Measurements from ENCODE around the gene KCNK17. TPM values are rescaled to one million over a fixed set of nuclear protein-coding genes. Genes with fewer than 3 reads are reported as not detected.

Gene KCNK17
- total RNA-seq, 6 donors from 2014 or later = 0.61 to 7.7 (median 2.8) TPM

DNA sequence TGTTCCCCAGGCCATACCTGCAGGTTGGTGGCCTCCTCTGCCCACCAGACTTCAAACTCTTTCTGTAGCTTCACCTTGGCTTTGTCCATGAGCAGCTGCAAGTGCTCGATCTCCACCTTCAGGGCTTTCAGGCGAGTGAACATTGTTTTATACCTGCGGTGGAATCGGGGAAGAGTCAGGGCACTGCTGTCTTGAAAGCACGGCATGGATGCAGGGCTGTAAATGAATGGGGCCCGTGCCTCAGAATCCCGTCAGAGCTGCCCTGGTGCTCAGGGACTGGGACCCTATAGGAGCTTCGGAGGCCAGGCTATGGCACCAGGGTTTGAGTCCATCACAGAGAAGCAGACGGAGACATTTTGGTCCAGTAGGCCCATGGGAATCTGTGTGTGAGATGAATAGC, 46.2 kb upstream of the KCNK17 start:
- Histone ChIP-seq H3K9me3 (no peaks in the 10 kb centered on the region), H3K4me3 (no peak overlapping the region), H3K4me1 (peaks cover 0 to 12% (median 9%) of the 10 kb centered on the region in 4 donors), H3K27ac (no peak overlapping the region), H3K27me3 (no peaks in the 10 kb centered on the region), H3K36me3 (no peaks in the 10 kb centered on the region)
- DNase-seq (no peak), ATAC-seq (ENCODE audit: low FRiP score in 2 of 2) (no peak)
- TF ChIP-seq POLR2A (IDR thresholded peaks at IDR 0.05) (no peak), EP300 (IDR thresholded peaks at IDR 0.05) (no peak), POLR2AphosphoS5 (IDR thresholded peaks at IDR 0.05) (no peak)
- TF ChIP-seq, protein P1, sequence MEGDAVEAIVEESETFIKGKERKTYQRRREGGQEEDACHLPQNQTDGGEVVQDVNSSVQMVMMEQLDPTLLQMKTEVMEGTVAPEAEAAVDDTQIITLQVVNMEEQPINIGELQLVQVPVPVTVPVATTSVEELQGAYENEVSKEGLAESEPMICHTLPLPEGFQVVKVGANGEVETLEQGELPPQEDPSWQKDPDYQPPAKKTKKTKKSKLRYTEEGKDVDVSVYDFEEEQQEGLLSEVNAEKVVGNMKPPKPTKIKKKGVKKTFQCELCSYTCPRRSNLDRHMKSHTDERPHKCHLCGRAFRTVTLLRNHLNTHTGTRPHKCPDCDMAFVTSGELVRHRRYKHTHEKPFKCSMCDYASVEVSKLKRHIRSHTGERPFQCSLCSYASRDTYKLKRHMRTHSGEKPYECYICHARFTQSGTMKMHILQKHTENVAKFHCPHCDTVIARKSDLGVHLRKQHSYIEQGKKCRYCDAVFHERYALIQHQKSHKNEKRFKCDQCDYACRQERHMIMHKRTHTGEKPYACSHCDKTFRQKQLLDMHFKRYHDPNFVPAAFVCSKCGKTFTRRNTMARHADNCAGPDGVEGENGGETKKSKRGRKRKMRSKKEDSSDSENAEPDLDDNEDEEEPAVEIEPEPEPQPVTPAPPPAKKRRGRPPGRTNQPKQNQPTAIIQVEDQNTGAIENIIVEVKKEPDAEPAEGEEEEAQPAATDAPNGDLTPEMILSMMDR (IDR thresholded peaks at IDR 0.05) = no peak
- 88 to 90% methylated on average over 9 of the region's 9 CpGs for WGBS, 2 donors

DNA sequence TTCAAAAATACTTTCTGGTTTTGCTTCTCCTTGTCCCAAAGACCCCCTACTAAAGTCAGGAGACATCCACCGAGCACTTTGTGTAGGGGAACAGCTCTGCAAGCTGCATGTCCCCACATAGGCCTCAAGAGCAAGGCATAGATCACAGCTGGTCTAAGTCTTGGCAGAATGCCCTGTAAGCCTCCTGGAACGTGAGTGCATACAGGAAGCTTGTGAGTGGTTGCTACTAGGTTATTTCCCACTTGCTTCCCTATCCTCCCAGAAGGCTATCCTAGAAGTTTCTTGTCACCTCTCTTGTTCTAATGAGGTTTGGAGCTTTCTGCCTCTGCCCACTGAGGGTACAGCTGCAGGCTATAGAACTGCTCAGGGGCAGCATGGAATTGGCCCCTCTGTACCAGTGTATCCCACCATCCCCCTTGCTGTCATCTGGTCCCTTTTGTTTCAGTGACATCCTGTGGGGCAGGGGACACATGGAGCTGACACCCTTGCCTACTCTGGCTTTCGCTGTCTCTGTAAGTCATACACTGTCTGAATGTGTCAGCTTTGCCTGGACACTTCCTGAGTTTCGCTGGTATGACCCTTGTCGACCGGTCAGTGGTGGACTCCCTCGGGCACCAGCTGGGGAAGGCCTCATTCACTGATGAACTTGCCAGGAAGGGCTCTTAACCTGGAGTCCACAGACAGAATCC, 43.9 kb upstream of the KCNK17 start:
- ATAC-seq (ENCODE audit: low FRiP score in 2 of 2) (peak in 1 of 2 donors; percentile 18), DNase-seq (peak in 1 of 2 donors; percentile 59)
- 64 to 79% methylated on average over 6 to 7 of the region's 7 CpGs for WGBS, 2 donors
- H3K9me3 ChIP-seq = no peaks in the 10 kb centered on the region
- no peak for TF ChIP-seq POLR2A (IDR thresholded peaks at IDR 0.05)
- TF ChIP-seq POLR2AphosphoS5 (IDR thresholded peaks at IDR 0.05) = no peak
- TF ChIP-seq EP300 (IDR thresholded peaks at IDR 0.05) = no peak
- TF ChIP-seq, protein P1 (IDR thresholded peaks at IDR 0.05) = no peak
- H3K27me3 ChIP-seq = no peaks in the 10 kb centered on the region
- H3K27ac ChIP-seq = no peak overlapping the region
- H3K4me3 ChIP-seq = no peak overlapping the region
- H3K36me3 ChIP-seq = no peaks in the 10 kb centered on the region
- peaks cover 0 to 12% (median 9%) of the 10 kb centered on the region in 4 donors for H3K4me1 ChIP-seq

DNA sequence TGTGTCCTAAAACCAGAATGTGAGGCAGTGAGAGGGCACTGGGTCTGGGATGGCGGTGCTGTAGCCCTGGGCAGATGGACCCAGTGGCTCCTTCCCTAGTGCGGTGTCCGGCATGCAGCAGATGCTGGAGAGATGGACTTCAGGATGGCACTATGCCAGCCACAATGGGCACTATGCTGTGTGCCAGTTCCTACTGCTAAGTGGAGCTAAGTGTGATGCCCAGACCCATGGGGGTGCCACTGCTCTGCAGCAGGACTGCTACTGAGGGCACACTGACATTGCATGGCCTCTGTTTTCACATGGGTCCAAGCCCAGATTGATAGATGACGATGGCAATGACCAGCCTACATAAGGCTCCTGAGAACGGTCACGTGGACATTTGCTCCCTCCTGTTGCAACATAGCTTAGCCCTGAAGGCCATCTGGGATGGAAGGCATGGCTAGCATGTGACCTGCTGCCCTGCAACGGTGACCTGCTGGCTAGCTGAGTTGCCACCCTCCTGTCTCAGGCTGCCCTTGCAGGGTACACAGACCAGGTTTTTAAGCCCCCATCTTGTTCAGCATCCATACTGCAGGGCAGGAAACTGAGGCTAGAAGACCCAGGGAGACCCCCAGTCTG, 39.6 kb upstream of the KCNK17 start:
- no peak for ATAC-seq (ENCODE audit: low FRiP score in 2 of 2)
- TF ChIP-seq POLR2A (IDR thresholded peaks at IDR 0.05) = no peak
- TF ChIP-seq, protein P1 (IDR thresholded peaks at IDR 0.05) = no peak
- no peak for TF ChIP-seq EP300 (IDR thresholded peaks at IDR 0.05)
- TF ChIP-seq POLR2AphosphoS5 (IDR thresholded peaks at IDR 0.05) = no peak
- Histone ChIP-seq H3K27ac (no peak overlapping the region), H3K36me3 (no peaks in the 10 kb centered on the region), H3K4me3 (no peak overlapping the region), H3K9me3 (no peaks in the 10 kb centered on the region), H3K4me1 (peaks cover 0 to 6% (median 0%) of the 10 kb centered on the region in 4 donors), H3K27me3 (no peaks in the 10 kb centered on the region)
- no peak for DNase-seq
- WGBS, 2 donors = 86 to 89% methylated on average over 2 to 7 of the region's 7 CpGs

DNA sequence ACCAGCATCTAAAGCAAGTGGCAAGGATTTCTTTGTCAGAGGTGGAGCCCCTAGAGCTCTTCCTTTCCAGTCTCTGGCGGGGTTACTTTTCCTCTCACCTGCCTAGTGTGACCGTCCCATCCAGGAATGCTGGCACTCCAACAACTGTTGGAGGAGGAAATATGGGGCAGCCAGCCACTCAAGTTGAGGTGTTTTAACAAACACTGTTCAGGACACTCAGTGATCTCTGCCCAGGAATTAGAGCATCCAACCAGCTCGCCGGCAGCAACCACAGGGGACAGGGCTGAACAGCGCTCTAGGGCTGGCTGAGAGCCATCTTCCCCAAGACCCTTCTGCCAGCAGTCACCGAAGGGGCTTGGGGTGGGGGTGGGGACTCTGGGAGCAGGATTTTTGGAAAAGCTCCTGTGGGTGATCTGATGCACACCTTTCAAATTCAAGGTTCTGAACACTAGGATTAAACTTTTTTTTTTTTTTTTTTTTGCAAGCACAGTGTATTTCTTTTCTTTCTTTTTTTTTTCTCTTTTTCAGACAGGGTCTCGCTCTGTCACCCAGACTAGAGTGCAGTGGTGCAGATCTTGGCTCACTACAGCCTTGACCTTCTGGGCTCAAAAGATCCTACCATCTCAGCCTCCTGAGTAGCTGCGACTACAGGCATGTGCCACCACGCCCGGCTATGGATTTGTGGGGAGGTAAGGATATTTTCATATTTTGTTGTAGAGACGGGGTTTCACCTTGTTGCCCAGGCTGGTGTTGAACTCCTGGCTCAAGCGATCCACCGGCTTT, 36.7 kb upstream of the KCNK17 start:
- no peak for ATAC-seq (ENCODE audit: low FRiP score in 2 of 2)
- 77 to 81% methylated on average over 11 to 13 of the region's 13 CpGs for WGBS, 2 donors

More for the DNA sequence above, 36.7 kb upstream of the KCNK17 start:
- Histone ChIP-seq H3K27ac (no peak overlapping the region), H3K4me1 (no peaks in the 10 kb centered on the region), H3K9me3 (no peaks in the 10 kb centered on the region), H3K27me3 (no peaks in the 10 kb centered on the region), H3K36me3 (no peaks in the 10 kb centered on the region), H3K4me3 (no peak overlapping the region)
- DNase-seq = no peak
- no peak for TF ChIP-seq POLR2A (IDR thresholded peaks at IDR 0.05)
- no peak for TF ChIP-seq POLR2AphosphoS5 (IDR thresholded peaks at IDR 0.05)
- TF ChIP-seq EP300 (IDR thresholded peaks at IDR 0.05) = no peak
- TF ChIP-seq, protein P1 (IDR thresholded peaks at IDR 0.05) = no peak

All from upper lobe of left lung (tissue), 6 donors.